HepG2 (cell line): ENCODE data around the gene ZER1. TPM values are rescaled to one million over a fixed set of nuclear protein-coding genes. Genes with fewer than 3 reads are reported as not detected.

ENCODE experiments used
- BCL6 ChIP-seq: IDR thresholded peaks from 2 replicates; pipeline ENCODE4 v1.6.1; 2016; ENCODE audit warnings: missing genetic modification reagents, missing compliant biosample characterization
- CREM ChIP-seq, 2 experiments: sonication (generic) in 1 of 2; formaldehyde crosslinking in 1 of 2; IDR thresholded peaks; 2 replicates each; pipeline versions ENCODE4 v1.4.0 to v1.6.1; 2016 to 2020; ENCODE audit warnings: antibody characterized with exemption in 1 of 2, mild to moderate bottlenecking in 1 of 2, missing genetic modification reagents in 1 of 2
- EHMT2 ChIP-seq: fragments of 200-600 bp; sonication (generic); IDR thresholded peaks from 2 replicates; pipeline ENCODE4 v1.7.0; 2017; ENCODE audit warnings: antibody characterized with exemption, low read depth, low read length, borderline replicate concordance
- GATA4 ChIP-seq: sonication (generic); IDR thresholded peaks from 2 replicates; pipeline ENCODE4 v1.6.1; 2016; ENCODE audit warnings: antibody characterized with exemption, low read depth, borderline replicate concordance
- GATAD2A ChIP-seq: IDR thresholded peaks from 2 replicates; pipeline ENCODE4 v1.6.1; 2016
- HNRNPLL ChIP-seq: fragments of 200-400 bp; formaldehyde crosslinking; IDR thresholded peaks from 2 replicates; pipeline ENCODE4 v1.6.1; 2017; ENCODE audit warnings: mild to moderate bottlenecking, low read depth, low read length; ENCODE audit not compliant: poor library complexity, severe bottlenecking
- KAT8 ChIP-seq: IDR thresholded peaks from 2 replicates; pipeline ENCODE4 v1.6.1; 2016; ENCODE audit warnings: missing genetic modification reagents, missing compliant biosample characterization
- MEF2D ChIP-seq: sonication (generic); formaldehyde crosslinking; IDR thresholded peaks from 2 replicates; pipeline ENCODE4 v1.5.1; 2020; ENCODE audit warnings: mild to moderate bottlenecking, missing genetic modification reagents
- MXI1 ChIP-seq: IDR thresholded peaks from 3 replicates; pipeline ENCODE4 v1.6.1; 2012; ENCODE audit warnings: low read depth, low read length, inconsistent platforms, borderline replicate concordance
- NCOA2 ChIP-seq: sonication (generic); formaldehyde crosslinking; IDR thresholded peaks from 2 replicates; pipeline ENCODE4 v1.8.0; 2022; ENCODE audit warnings: inconsistent platforms
- PPARG ChIP-seq: conservative IDR thresholded peaks from 2 replicates; pipeline ENCODE4 v1.6.1; 2016; ENCODE audit warnings: missing biosample characterization, missing genetic modification reagents
- RBFOX2 ChIP-seq: fragments of 200-400 bp; formaldehyde crosslinking; IDR thresholded peaks from 2 replicates; pipeline ENCODE4 v1.6.1; 2017; ENCODE audit warnings: low read depth, mild to moderate bottlenecking, low read length
- RFXANK ChIP-seq: IDR thresholded peaks from 2 replicates; pipeline ENCODE4 v1.6.1; 2016
- SP1 ChIP-seq, 2 experiments: fragments of 450-650 bp in 1 of 2; sonication (generic) in 1 of 2; formaldehyde crosslinking in 1 of 2; IDR thresholded peaks; 2 replicates each; pipeline versions ENCODE4 v1.4.0 to v1.6.1; 2016 to 2020; ENCODE audit warnings: missing genetic modification reagents in 1 of 2
- SP5 ChIP-seq: IDR thresholded peaks from 2 replicates; pipeline ENCODE4 v1.6.1; 2016; ENCODE audit warnings: low read depth, borderline replicate concordance
- TARDBP ChIP-seq: sonication (generic); formaldehyde crosslinking; IDR thresholded peaks from 2 replicates; pipeline ENCODE4 v1.8.0; 2022; ENCODE audit warnings: mild to moderate bottlenecking, missing genetic modification reagents
- ZC3H13 ChIP-seq: sonication (generic); formaldehyde crosslinking; IDR thresholded peaks from 2 replicates; pipeline ENCODE4 v1.8.1; 2023; ENCODE audit warnings: mild to moderate bottlenecking, missing genetic modification reagents, moderate library complexity
- ZEB1 ChIP-seq: IDR thresholded peaks from 2 replicates; pipeline ENCODE4 v1.6.1; 2012; ENCODE audit warnings: mild to moderate bottlenecking, low read depth, inconsistent platforms; ENCODE audit not compliant: insufficient replicate concordance
- ZFP36L1 ChIP-seq: sonication (generic); formaldehyde crosslinking; IDR thresholded peaks from 2 replicates; pipeline ENCODE4 v1.8.0; 2022; ENCODE audit warnings: mild to moderate bottlenecking, missing genetic modification reagents, moderate library complexity
- ZNF441 ChIP-seq: sonication (generic); formaldehyde crosslinking; IDR thresholded peaks from 2 replicates; pipeline ENCODE4 v1.7.0; 2021; ENCODE audit warnings: missing genetic modification reagents, borderline replicate concordance
- ZNF775 ChIP-seq: sonication (generic); formaldehyde crosslinking; IDR thresholded peaks from 2 replicates; pipeline ENCODE4 v1.4.0; 2020; ENCODE audit warnings: missing genetic modification reagents, mild to moderate bottlenecking, moderate library complexity, borderline replicate concordance
- ZNF777 ChIP-seq: sonication (generic); formaldehyde crosslinking; IDR thresholded peaks from 2 replicates; pipeline ENCODE4 v1.4.0; 2020; ENCODE audit warnings: missing genetic modification reagents
- ZSCAN31 ChIP-seq: sonication (generic); formaldehyde crosslinking; IDR thresholded peaks from 2 replicates; pipeline ENCODE4 v1.5.0; 2020; ENCODE audit warnings: low read depth, mild to moderate bottlenecking, missing genetic modification reagents
- polyA plus RNA-seq, 8 experiments: library from polyadenylated mRNA; depleted of rRNA in 3 of 8; stranded (reverse) in 7 of 8; unstranded in 1 of 8; fragments of >200 nt; fragmentation: Illumina TruSeq in 4 of 8; extraction: Trizol in 4 of 8; gene quantifications; 2 replicates each; pipeline versions ENCODE4 v1.2.1 to v1.2.3, GENCODE V29; 2011 to 2016; ENCODE audit warnings: low read depth in 4 of 8, missing spikeins in 1 of 8, mixed read lengths in 1 of 8; ENCODE audit not compliant: insufficient read depth in 1 of 8
- total RNA-seq, 5 experiments: library from RNA; depleted of rRNA; stranded (reverse); fragments of >200 nt; fragmentation: Illumina TruSeq; extraction: Trizol; gene quantifications; 2 replicates each; pipeline ENCODE4 v1.2.3, GENCODE V29; 2016; ENCODE audit warnings: low read depth in 1 of 5
- TF ChIP-seq, protein P1 (sequence below): sonication (generic); formaldehyde crosslinking; IDR thresholded peaks from 2 replicates; pipeline ENCODE4 v1.9.0; 2022; ENCODE audit warnings: missing genetic modification reagents, mild to moderate bottlenecking, borderline replicate concordance
- TF ChIP-seq, protein P2 (sequence below): IDR thresholded peaks from 2 replicates; pipeline ENCODE4 v1.6.1; 2012; ENCODE audit warnings: inconsistent platforms
- TF ChIP-seq, protein P3 (sequence below): sonication (generic); formaldehyde crosslinking; IDR thresholded peaks from 2 replicates; pipeline ENCODE4 v1.8.1; 2022; ENCODE audit warnings: mild to moderate bottlenecking, missing genetic modification reagents

ZER1 gene
- total and polyA plus RNA-seq, 2 of the 13 experiments (the other 11 are each of a cell fraction or from before 2014, with no cell fraction given) = 7.7 to 40.0 TPM

GRCh38 chr9:128818099-128818838 lies 46.5 kb upstream of the ZER1 start, which contains the start of gene ENDOG (continued):
- TF ChIP-seq, protein P1, sequence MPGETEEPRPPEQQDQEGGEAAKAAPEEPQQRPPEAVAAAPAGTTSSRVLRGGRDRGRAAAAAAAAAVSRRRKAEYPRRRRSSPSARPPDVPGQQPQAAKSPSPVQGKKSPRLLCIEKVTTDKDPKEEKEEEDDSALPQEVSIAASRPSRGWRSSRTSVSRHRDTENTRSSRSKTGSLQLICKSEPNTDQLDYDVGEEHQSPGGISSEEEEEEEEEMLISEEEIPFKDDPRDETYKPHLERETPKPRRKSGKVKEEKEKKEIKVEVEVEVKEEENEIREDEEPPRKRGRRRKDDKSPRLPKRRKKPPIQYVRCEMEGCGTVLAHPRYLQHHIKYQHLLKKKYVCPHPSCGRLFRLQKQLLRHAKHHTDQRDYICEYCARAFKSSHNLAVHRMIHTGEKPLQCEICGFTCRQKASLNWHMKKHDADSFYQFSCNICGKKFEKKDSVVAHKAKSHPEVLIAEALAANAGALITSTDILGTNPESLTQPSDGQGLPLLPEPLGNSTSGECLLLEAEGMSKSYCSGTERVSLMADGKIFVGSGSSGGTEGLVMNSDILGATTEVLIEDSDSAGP (CRISPR knock-in tag) = peak; percentile 99
- peak; percentile 58; the same call in 1 of the 2 replicates for TF ChIP-seq CREM (IDR thresholded peaks at IDR 0.05)
- no peak for TF ChIP-seq CREM (CRISPR knock-in tag; IDR thresholded peaks at IDR 0.05)
- peak; percentile 50; the same call in 1 of the 2 replicates for TF ChIP-seq SP5 (CRISPR knock-in tag)
- 0 out of 2 replicates have a peak, but pooled peaks have one; percentile 32 for TF ChIP-seq NCOA2 (CRISPR knock-in tag)
- no peak for TF ChIP-seq SP1 (IDR thresholded peaks at IDR 0.05)
- TF ChIP-seq SP1 (CRISPR knock-in tag; IDR thresholded peaks at IDR 0.05) = peak; percentile 82; the same call in 1 of the 2 replicates
- peak; percentile 54; the same call in 1 of the 2 replicates for TF ChIP-seq BCL6 (CRISPR knock-in tag)
- peak; percentile 73 for TF ChIP-seq HNRNPLL
- TF ChIP-seq PPARG (CRISPR knock-in tag) = peak; percentile 44; the same call in 1 of the 2 replicates
- peak; percentile 80 for TF ChIP-seq RBFOX2
- no peak for TF ChIP-seq ZNF775 (CRISPR knock-in tag)
- TF ChIP-seq GATAD2A (CRISPR knock-in tag) = peak; percentile 50; the same call in 1 of the 2 replicates
- TF ChIP-seq RFXANK = 0 out of 2 replicates have a peak, but pooled peaks have one; percentile 31
- TF ChIP-seq ZEB1 = no peak
- TF ChIP-seq ZNF777 (CRISPR knock-in tag) = peak; percentile 87
- TF ChIP-seq MEF2D (CRISPR knock-in tag) = peak; percentile 53
- peak; percentile 80 for TF ChIP-seq GATA4
- TF ChIP-seq ZC3H13 (CRISPR knock-in tag) = no peak
- TF ChIP-seq TARDBP (CRISPR knock-in tag) = peak; percentile 79
- TF ChIP-seq EHMT2 = no peak
- TF ChIP-seq ZNF441 (CRISPR knock-in tag) = peak; percentile 98
- TF ChIP-seq, protein P2, sequence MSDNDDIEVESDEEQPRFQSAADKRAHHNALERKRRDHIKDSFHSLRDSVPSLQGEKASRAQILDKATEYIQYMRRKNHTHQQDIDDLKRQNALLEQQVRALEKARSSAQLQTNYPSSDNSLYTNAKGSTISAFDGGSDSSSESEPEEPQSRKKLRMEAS = peak; percentile 49
- TF ChIP-seq KAT8 (CRISPR knock-in tag) = peak; percentile 74
- peak; percentile 36; the same call in 1 of the 2 replicates for TF ChIP-seq ZSCAN31 (CRISPR knock-in tag)
- TF ChIP-seq MXI1 = peak; percentile 50; the same call in 1 of the 3 replicates
- TF ChIP-seq, protein P3, sequence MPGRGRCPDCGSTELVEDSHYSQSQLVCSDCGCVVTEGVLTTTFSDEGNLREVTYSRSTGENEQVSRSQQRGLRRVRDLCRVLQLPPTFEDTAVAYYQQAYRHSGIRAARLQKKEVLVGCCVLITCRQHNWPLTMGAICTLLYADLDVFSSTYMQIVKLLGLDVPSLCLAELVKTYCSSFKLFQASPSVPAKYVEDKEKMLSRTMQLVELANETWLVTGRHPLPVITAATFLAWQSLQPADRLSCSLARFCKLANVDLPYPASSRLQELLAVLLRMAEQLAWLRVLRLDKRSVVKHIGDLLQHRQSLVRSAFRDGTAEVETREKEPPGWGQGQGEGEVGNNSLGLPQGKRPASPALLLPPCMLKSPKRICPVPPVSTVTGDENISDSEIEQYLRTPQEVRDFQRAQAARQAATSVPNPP = peak; percentile 32
- TF ChIP-seq ZFP36L1 (CRISPR knock-in tag) = peak; percentile 40; the same call in 1 of the 2 replicates
